ENCODE measurements around the gene AATF.
A peak's percentile ranks its signal among the peaks of the same experiment; 100 is the strongest.

The AATF gene

DNA sequence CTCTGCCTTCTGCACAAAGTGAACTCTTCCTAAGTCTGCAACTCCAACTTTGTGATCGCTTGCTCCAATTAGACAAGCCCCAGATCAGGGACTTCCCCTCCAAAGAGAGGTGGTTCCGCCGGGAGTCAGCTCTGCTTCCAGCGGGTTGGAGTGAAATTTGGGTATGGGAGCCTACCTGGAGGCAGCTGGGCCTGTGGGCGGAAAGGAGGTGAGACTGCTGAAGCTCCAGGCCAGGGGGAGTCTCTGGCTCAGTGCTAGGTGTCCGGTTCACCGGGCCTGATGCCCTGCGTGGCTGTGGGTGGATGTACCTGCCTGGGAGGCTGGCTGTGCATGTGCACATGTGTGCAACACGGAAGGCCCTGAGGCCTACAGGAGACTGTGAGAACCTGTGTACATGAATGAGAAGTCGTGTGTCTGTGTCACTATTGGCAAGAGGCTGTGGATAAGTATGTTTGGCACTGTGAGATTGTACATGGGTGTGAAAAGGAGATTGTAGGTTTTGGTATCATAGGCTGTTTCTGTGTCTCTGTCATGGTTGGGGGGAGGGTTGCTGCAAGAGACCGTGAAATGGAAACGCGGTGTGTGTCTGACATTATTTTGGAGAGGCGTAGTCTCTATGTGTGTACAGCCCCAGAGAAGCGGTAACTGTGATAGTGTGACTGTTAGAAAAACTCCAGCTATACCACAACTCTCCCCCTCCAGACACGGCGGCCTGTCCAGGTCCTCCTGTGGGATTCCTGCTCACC, 7.3 kb upstream of the AATF start:
- no peak for DNase-seq (ENCODE audit: low spot score)

GRCh38 chr17:36942019-36942599, 6.6 kb upstream of the AATF start:
- DNase-seq (ENCODE audit: low spot score): no peak

GRCh38 chr17:36942631-36943125, 6.1 kb upstream of the AATF start:
- DNase-seq (ENCODE audit: low spot score): no peak

GRCh38 chr17:36943250-36944191, 5.2 kb upstream of the AATF start:
- DNase-seq (ENCODE audit: low spot score): no peak

- no peak for DNase-seq (ENCODE audit: low spot score)
These were observed 4.2 kb upstream of the AATF start for GRCh38 chr17:36944553-36944952.

- DNase-seq (ENCODE audit: low spot score): no peak
These were observed 3.6 kb upstream of the AATF start for GRCh38 chr17:36945140-36945539.

DNA sequence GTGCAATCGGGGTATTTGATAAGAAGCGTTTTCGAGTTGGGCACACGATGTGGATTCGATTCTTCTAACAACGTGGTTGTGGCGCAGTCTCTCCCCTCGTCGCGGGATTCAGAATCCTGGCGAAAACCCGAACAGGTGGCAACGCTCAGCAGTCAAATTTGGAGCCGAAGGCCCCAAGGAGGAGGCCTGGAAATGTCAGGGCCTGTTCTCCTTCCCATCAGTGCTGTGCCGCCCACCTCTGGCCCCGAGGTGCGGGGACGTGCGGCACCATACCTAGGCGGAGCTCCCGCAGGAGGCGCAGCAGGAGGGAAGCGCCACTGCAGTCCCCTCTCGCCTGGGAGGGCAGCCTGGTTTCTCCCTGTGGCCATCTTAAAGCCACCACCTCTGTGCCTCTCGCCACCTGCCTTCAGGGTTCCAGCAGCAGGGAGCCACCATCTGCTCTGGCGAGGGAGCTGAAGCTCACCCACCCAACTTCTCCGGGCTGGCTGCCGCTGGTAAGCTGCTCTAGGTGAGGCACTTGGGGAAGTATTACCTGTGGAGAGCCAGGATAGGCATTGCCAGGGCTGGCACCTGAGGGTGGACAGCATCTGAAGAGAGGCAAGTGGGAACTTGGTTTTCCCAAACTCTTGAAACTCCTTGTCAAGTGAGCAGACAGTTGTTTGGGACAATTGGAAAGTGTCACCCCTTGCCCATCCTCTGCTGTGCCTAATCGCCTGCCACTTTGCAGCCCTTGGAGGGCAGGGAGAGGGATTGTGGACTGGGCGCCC, 2.6 kb upstream of the AATF start:
- no peak for DNase-seq (ENCODE audit: low spot score)

GRCh38 chr17:36946726-36947091, 2.0 kb upstream of the AATF start:
- DNase-seq (ENCODE audit: low spot score): no peak

- DNase-seq (ENCODE audit: low spot score): no peak
These were observed 635 bp upstream of the AATF start for GRCh38 chr17:36947922-36948716.

- DNase-seq (ENCODE audit: low spot score): no peak
These were observed 740 bp downstream of the AATF start for GRCh38 chr17:36949461-36949927.

DNA sequence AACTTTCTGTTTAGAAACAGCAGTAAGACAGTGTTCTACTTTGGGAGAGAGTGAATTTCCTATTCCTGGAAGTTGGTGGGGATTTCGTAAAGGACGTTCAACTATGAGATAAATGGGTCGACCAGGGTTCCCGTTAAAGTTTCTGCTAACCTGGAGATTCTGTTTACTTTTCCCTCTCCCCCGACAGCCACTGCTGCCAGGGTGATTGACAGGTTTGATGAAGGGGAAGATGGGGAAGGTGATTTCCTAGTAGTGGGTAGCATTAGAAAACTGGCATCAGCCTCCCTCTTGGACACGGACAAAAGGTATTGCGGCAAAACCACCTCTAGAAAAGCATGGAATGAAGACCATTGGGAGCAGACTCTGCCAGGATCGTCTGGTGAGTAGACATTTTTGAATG, 1.3 kb downstream of the AATF start:
- no peak for DNase-seq (ENCODE audit: low spot score)

GRCh38 chr17:36951084-36951789, 2.5 kb downstream of the AATF start:
- no peak for DNase-seq (ENCODE audit: low spot score)

DNA sequence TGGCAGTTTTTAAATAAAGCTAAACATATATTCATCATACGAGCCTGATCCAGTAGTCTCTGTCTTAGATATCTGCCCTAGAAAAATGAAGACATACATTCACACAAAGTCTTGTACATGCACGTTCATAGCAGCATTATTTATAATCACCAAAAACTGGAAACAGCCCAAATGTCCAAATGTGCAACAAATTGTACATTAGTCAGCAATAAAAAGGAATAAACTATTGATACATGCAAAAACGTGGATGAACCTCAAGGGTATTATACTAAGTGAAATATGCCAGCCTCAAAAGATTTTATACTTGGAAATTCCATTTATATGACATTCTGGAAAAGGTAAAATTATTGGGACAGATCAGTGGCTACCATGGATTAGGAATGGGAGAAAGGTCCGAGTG, 22.8 kb downstream of the AATF start:
- DNase-seq (ENCODE audit: low spot score): no peak

DNA sequence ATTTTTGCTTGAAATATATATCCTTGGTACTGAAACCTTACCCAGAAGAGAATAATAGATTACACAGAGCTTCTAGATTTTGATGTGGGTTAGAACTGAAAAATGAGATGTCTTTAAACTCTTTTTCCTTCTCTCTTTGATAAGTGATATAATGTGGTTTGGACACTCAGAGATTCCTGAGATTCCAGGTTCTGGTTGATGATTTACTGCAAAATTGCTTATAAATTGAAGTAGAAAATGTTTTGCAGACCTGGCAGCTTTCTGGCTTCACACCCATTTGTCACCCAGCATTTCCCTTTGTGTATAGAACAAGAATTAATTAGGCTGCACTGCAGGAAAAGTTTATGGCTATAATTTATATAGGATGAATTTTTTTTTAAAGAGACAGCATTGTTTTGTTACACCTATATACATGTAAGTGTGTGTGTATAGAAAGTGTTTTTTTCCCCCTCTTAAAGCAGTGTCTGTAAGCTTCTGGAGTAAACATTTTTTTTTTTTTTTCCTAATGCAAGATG, 23.5 kb downstream of the AATF start:
- no peak for DNase-seq (ENCODE audit: low spot score)

DNA sequence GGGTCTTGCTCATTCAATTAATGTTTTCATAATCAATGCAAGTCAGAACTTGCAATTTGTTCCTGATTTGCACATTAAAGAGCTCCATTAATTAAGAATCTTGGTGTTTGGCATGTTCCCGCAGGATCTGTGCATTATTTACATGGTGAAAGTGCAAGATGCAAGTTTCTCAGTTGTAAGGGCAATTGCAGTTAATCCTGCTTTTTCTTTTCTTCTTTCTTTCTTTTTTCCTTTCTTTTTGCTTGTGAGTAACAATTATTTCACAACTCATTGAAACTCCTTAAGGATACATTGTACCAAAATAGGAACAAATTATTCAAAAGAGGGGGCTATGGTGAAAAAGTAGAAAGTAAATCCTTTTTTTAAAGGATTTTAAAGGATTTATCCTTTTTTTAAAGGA, 24.2 kb downstream of the AATF start:
- DNase-seq (ENCODE audit: low spot score): no peak

DNA sequence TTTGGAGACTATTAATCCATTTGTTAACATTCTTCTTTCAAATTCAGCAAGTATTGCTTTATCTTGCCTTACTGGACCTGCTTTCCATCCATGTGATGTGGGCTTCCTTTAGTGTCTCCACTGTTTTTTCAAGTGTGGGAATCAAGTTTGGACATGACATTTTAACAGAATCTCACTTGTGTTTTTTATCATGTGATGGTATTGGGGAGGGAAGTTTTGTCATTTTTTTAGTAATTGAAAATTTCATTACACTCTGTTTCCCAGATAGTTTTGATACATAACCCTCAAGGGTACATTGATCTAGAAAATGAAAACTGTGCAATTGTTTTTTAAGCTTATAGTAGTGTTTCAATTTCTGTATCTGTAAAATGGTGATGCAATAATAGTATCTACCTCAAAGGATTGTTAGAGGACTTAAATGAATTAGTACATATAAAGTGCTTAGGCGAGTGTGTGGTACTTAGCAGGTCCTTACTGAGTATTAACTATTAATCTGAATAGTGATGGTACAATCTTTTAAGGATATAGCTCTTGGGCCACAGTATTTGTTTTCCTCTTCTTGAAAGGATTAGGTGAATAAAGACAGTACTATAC, 27.3 kb downstream of the AATF start:
- DNase-seq (ENCODE audit: low spot score): no peak

- DNase-seq (ENCODE audit: low spot score): no peak
These were observed 28.3 kb downstream of the AATF start for GRCh38 chr17:36977066-36977465.

- DNase-seq (ENCODE audit: low spot score): no peak
These were observed 28.8 kb downstream of the AATF start for GRCh38 chr17:36977568-36977967.

DNA sequence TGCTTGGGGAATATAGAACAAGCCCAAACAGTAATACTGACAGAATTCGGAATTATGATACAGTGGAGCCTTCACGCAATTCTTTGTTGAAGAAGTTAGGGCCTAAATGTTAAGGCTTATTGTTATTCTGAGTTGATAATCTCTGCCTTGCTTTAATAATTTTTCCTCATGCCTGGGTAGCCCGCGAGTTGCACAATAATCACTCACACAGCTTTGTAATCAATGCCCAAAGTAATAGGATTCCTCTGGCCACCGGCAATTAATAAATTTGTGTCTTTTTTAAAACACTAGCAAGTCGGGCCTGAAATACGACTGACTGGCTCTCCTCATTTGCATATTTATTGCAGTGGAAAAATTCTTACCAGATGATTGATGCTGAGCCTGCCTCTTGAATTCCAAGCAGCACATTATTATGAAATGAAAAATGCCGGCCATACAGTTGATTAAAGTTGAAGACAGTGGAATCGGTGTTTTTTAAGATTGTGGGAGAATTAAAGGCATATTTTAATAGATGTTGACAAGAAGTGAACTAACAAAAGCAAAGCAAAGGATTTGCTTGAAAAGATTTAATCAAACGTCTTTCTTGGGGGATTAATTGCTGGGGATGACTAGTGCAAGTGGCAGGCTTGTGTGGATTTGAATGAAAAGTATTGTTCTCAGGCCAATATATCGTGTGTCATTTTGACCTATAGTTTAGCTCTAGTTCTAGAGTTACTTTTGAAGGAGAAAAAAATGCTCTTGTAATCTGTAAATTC, 30.2 kb downstream of the AATF start:
- peak; percentile 77 for DNase-seq (ENCODE audit: low spot score)
